GM18909 (cell line): ENCODE data around the gene CCDC83.

Source experiments
- ATAC-seq: cut with Tn5 transposase; IDR thresholded peaks from one replicate; pipeline ENCODE4 v1.9.1; 2021; ENCODE audit warnings: mild to moderate bottlenecking; ENCODE audit not compliant: unreplicated experiment, poor library complexity

CCDC83 gene

DNA sequence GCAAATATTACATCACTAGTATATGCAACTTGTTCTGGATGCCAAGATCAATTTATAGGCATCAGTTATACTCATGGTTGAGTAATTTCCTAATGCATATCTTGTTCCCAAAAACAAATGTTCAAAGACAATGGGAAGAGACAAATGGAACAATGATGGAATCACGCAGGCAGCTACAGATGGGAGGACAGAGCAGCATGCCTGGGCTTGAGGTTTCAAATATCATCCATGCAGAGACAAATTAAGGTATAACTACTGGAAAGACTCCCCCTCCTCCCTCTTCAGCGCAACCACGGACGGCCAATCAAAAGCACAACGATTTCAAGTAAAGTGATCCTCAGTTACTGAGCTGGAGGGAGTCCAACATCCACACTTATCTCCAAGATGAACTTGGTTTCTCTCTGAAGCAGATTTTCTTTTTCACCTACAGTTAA is 106.8 kb downstream of the CCDC83 start:
- ATAC-seq = no peak

DNA sequence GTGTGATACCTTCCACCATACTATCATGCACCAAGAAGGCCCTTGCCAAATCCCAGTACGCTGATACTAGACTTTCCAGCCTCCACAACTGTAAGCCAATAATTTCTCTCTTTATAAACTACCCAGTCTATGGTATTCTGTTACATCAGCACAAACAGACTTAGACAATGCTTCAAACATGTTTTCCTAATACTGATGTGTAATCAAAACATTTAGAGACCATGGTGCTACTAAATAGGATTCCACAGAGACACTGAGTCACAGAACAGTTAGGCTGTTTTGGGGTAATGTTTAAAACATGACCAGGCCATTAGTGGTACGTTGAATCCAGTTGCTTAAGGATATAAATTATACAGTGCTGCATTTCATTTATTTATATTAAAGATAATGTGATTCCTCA is 110.0 kb downstream of the CCDC83 start:
- ATAC-seq = no peak

DNA sequence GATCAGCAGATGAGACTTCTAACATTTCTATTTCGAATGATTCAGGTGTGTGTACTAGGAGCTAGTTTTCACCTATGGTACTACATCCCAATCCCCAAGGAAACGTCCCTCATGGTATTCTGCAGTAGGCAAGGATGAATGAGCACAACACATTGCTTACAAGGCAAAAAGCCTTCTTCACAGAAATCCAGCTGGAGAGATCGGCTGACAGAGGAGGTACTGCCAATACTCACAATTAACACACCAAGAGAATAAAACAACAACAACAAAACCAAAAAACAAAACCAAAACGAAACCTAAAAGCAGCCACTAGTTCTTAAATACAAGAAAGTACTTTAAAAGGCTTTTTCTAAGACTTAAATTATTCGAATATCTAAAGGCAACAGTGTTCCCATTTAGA is 112.3 kb downstream of the CCDC83 start:
- no peak for ATAC-seq
